OCI-LY7 (cell line): ENCODE results near the gene CORO2A.
A peak's percentile ranks its signal among the peaks of the same experiment; 100 is the strongest.

Experiments used
- CTCF ChIP-seq: fragments of 200-600 bp; sonication (generic); conservative IDR thresholded peaks from 2 replicates; pipeline ENCODE4 v1.5.1; 2014; ENCODE audit warnings: mild to moderate bottlenecking, antibody characterized with exemption, low read length, moderate library complexity, mixed read lengths
- EZH2phosphoT487 ChIP-seq: fragments of 200-600 bp; sonication (generic); IDR thresholded peaks from 2 replicates; pipeline ENCODE4 v1.6.1; 2018; ENCODE audit warnings: low read depth, borderline replicate concordance, mild to moderate bottlenecking, mixed run types, antibody characterized with exemption, low read length, moderate library complexity, mixed read lengths

DNA sequence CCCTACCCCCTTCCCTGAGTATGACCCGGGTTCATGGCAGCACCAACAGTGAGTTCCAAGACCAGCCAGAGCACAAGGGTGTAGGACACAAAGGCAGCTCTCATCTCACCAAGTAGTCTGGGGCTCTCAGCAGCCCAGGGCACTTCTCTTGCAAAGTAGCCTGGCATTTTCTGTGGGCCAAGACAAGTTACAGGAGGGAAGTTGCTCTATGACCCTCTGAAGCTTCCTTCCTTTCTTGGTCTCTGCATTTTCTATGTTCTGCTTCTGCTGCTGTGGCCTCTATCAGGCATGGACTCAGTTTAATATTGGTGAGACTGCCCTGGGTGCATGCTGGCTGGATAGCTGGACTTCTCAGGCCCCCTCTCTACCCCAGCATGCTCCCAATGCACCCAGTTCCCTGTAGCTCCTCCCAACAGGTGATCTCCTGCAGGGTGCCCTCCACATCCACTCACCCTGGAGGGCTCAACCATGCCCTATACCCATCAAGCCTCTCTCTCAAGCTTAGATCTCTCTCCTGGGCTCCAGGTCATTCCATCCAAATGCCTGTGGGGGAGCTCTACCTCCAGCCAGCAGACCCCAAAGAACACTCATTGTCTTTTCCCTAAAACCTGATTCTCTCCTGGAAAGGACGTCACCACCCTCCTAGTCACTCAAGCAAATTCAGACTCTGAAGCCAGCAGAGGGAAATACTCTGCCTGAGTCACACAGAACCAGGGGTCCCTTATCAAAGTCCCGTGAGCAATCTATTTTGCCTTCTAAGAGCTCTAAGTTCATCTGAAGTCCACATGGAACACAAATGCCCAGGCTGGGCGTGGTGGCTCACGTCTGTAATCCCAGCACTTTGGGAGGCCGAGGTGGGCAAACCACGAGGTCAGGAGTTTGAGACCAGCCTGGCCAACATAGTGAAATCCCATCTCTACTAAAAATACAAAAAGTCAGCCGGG, 49.2 kb upstream of the CORO2A start:
- TF ChIP-seq CTCF = peak; percentile 63
- TF ChIP-seq EZH2phosphoT487 = no peak
